Gastrocnemius medialis (tissue), 4 donors: ENCODE results near the gene SYDE2.

Source experiments
- POLR2A ChIP-seq, 2 donors: fragments of 450-650 bp; IDR thresholded peaks; one replicate each; pipeline ENCODE4 v1.6.1; 2017; ENCODE audit warnings: antibody characterized with exemption in 2 of 2, mild to moderate bottlenecking in 2 of 2, moderate library complexity in 2 of 2
- TF ChIP-seq, protein P1 (sequence below), 5 experiments: fragments of 450-650 bp in 3 of 5; fragments of 200-600 bp in 2 of 5; sonication (generic) in 2 of 5; IDR thresholded peaks in 4 of 5; conservative IDR thresholded peaks in 1 of 5; 1 replicate in 4 of 5; 2 replicates in 1 of 5; pipeline ENCODE4 v1.5.1; 2016 to 2019; ENCODE audit warnings: antibody characterized with exemption in 5 of 5, mild to moderate bottlenecking in 3 of 5, moderate library complexity in 3 of 5

DNA sequence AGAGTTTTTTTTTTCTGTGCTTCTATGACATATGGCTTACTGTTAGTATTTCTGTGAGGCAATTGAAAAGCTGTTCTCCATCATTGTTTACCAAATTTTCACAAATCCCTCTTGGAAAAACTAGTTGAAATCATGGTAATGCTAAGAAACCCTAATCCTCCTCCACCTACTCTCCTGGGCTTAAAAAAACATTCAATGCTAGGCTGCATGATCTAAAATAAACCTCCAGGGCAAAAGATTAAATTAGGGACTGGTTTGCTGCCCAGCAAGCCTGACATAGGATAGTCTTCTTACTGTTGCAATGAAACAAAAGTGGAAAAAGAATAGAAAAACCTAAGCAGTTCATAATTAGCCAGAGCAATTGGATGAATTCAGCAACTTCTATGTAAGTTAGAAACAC, 42.6 kb upstream of the SYDE2 start:
- TF ChIP-seq, protein P1, sequence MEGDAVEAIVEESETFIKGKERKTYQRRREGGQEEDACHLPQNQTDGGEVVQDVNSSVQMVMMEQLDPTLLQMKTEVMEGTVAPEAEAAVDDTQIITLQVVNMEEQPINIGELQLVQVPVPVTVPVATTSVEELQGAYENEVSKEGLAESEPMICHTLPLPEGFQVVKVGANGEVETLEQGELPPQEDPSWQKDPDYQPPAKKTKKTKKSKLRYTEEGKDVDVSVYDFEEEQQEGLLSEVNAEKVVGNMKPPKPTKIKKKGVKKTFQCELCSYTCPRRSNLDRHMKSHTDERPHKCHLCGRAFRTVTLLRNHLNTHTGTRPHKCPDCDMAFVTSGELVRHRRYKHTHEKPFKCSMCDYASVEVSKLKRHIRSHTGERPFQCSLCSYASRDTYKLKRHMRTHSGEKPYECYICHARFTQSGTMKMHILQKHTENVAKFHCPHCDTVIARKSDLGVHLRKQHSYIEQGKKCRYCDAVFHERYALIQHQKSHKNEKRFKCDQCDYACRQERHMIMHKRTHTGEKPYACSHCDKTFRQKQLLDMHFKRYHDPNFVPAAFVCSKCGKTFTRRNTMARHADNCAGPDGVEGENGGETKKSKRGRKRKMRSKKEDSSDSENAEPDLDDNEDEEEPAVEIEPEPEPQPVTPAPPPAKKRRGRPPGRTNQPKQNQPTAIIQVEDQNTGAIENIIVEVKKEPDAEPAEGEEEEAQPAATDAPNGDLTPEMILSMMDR (IDR thresholded peaks at IDR 0.05 in 4 of 5, conservative IDR thresholded peaks at IDR 0.05 in 1 of 5): no peak
- no peak for TF ChIP-seq POLR2A (IDR thresholded peaks at IDR 0.05)
